SW 1271 (cell line): ENCODE results near the gene IL25.
"Not testable (repeated sequence)": the region's sequence is repeated elsewhere in the genome, so short reads cannot be mapped to it uniquely, and the experiment has no call there.

ENCODE experiments used
- DNase-seq, 2 experiments: peaks; one replicate each; lab custom pipeline; 2025; lab: John Stamatoyannopoulos, UW

IL25 gene

GRCh38 chr14:23409966-23410635 lies 37.5 kb downstream of the IL25 start:
- DNase-seq, result no peak

GRCh38 chr14:23411563-23412525 lies 39.2 kb downstream of the IL25 start:
- DNase-seq, result no peak

- DNase-seq, result no peak
Measured at GRCh38 chr14:23413681-23414080, 41.1 kb downstream of the IL25 start.

GRCh38 chr14:23414254-23414653 lies 41.6 kb downstream of the IL25 start:
- no peak for DNase-seq

GRCh38 chr14:23414906-23415820 lies 42.6 kb downstream of the IL25 start:
- no peak for DNase-seq

- DNase-seq, result no peak
Measured at GRCh38 chr14:23415821-23416778, 43.5 kb downstream of the IL25 start.

GRCh38 chr14:23416801-23417200 lies 44.2 kb downstream of the IL25 start:
- DNase-seq, result no peak

- DNase-seq, result not testable (repeated sequence)
Measured at GRCh38 chr14:23417269-23417668, 44.7 kb downstream of the IL25 start.

- DNase-seq, result no peak
Measured at GRCh38 chr14:23418021-23418420, 45.4 kb downstream of the IL25 start.

GRCh38 chr14:23419646-23420045 lies 47.0 kb downstream of the IL25 start:
- not testable (repeated sequence) for DNase-seq

GRCh38 chr14:23421594-23421993 lies 49.0 kb downstream of the IL25 start:
- DNase-seq, result no peak

- DNase-seq, result no peak
Measured at GRCh38 chr14:23423657-23424056, 51.0 kb downstream of the IL25 start.

GRCh38 chr14:23425169-23425568 lies 52.6 kb downstream of the IL25 start:
- DNase-seq, result no peak

GRCh38 chr14:23425798-23426197 lies 53.2 kb downstream of the IL25 start:
- not testable (repeated sequence) for DNase-seq
